Measurements from ENCODE around the gene RASGRP1.

Gene RASGRP1

GRCh38 chr15:38476120-38476519 lies 88.5 kb downstream of the RASGRP1 start:
- Histone ChIP-seq H3K36me3 (ENCODE audit: control insufficient read depth in 1 of 2, insufficient read depth in 2 of 2, low read length in 2 of 2) (peaks cover 16 to 31% of the 10 kb centered on the region in 2 donors), H3K27ac (ENCODE audit: low read depth, low read length) (no peak overlapping the region), H3K4me3 (ENCODE audit: low read depth in 1 of 2, low read length in 2 of 2) (no peak overlapping the region), H3K9me3 (ENCODE audit: control insufficient read depth in 1 of 2, low read length in 2 of 2) (no peaks in the 10 kb centered on the region), H3K9ac (ENCODE audit: low read depth in 1 of 2, low read length in 2 of 2) (no peak overlapping the region), H3K27me3 (ENCODE audit: control insufficient read depth in 1 of 2, insufficient read depth in 2 of 2, low read length in 2 of 2) (no peaks in the 10 kb centered on the region), H3K4me1 (ENCODE audit: control insufficient read depth in 1 of 2, insufficient read depth in 2 of 2, low read length in 2 of 2) (no peaks in the 10 kb centered on the region)

- Histone ChIP-seq H3K36me3 (ENCODE audit: control insufficient read depth in 1 of 2, insufficient read depth in 2 of 2, low read length in 2 of 2) (peaks cover 16 to 31% of the 10 kb centered on the region in 2 donors), H3K4me3 (ENCODE audit: low read depth in 1 of 2, low read length in 2 of 2) (no peak overlapping the region), H3K27me3 (ENCODE audit: control insufficient read depth in 1 of 2, insufficient read depth in 2 of 2, low read length in 2 of 2) (no peaks in the 10 kb centered on the region), H3K27ac (ENCODE audit: low read depth, low read length) (no peak overlapping the region), H3K9ac (ENCODE audit: low read depth in 1 of 2, low read length in 2 of 2) (no peak overlapping the region), H3K4me1 (ENCODE audit: control insufficient read depth in 1 of 2, insufficient read depth in 2 of 2, low read length in 2 of 2) (no peaks in the 10 kb centered on the region), H3K9me3 (ENCODE audit: control insufficient read depth in 1 of 2, low read length in 2 of 2) (no peaks in the 10 kb centered on the region)
Observed at GRCh38 chr15:38475361-38475760, 89.3 kb downstream of the RASGRP1 start.

GRCh38 chr15:38474155-38474757 lies 90.4 kb downstream of the RASGRP1 start:
- Histone ChIP-seq H3K27me3 (ENCODE audit: control insufficient read depth in 1 of 2, insufficient read depth in 2 of 2, low read length in 2 of 2) (no peaks in the 10 kb centered on the region), H3K36me3 (ENCODE audit: control insufficient read depth in 1 of 2, insufficient read depth in 2 of 2, low read length in 2 of 2) (peaks cover 16 to 31% of the 10 kb centered on the region in 2 donors), H3K4me3 (ENCODE audit: low read depth in 1 of 2, low read length in 2 of 2) (no peak overlapping the region), H3K4me1 (ENCODE audit: control insufficient read depth in 1 of 2, insufficient read depth in 2 of 2, low read length in 2 of 2) (no peaks in the 10 kb centered on the region), H3K9ac (ENCODE audit: low read depth in 1 of 2, low read length in 2 of 2) (no peak overlapping the region), H3K9me3 (ENCODE audit: control insufficient read depth in 1 of 2, low read length in 2 of 2) (no peaks in the 10 kb centered on the region), H3K27ac (ENCODE audit: low read depth, low read length) (no peak overlapping the region)

GRCh38 chr15:38471974-38472373 lies 92.6 kb downstream of the RASGRP1 start:
- Histone ChIP-seq H3K9ac (ENCODE audit: low read depth in 1 of 2, low read length in 2 of 2) (no peak overlapping the region), H3K27me3 (ENCODE audit: control insufficient read depth in 1 of 2, insufficient read depth in 2 of 2, low read length in 2 of 2) (no peaks in the 10 kb centered on the region), H3K4me1 (ENCODE audit: control insufficient read depth in 1 of 2, insufficient read depth in 2 of 2, low read length in 2 of 2) (no peaks in the 10 kb centered on the region), H3K36me3 (ENCODE audit: control insufficient read depth in 1 of 2, insufficient read depth in 2 of 2, low read length in 2 of 2) (peaks cover 11 to 32% of the 10 kb centered on the region in 2 donors), H3K4me3 (ENCODE audit: low read depth in 1 of 2, low read length in 2 of 2) (no peak overlapping the region), H3K9me3 (ENCODE audit: control insufficient read depth in 1 of 2, low read length in 2 of 2) (no peaks in the 10 kb centered on the region), H3K27ac (ENCODE audit: low read depth, low read length) (no peak overlapping the region)

- Histone ChIP-seq H3K36me3 (ENCODE audit: control insufficient read depth in 1 of 2, insufficient read depth in 2 of 2, low read length in 2 of 2) (peaks cover 11 to 28% of the 10 kb centered on the region in 2 donors), H3K9me3 (ENCODE audit: control insufficient read depth in 1 of 2, low read length in 2 of 2) (no peaks in the 10 kb centered on the region), H3K4me3 (ENCODE audit: low read depth in 1 of 2, low read length in 2 of 2) (no peak overlapping the region), H3K9ac (ENCODE audit: low read depth in 1 of 2, low read length in 2 of 2) (no peak overlapping the region), H3K27ac (ENCODE audit: low read depth, low read length) (no peak overlapping the region), H3K27me3 (ENCODE audit: control insufficient read depth in 1 of 2, insufficient read depth in 2 of 2, low read length in 2 of 2) (no peaks in the 10 kb centered on the region), H3K4me1 (ENCODE audit: control insufficient read depth in 1 of 2, insufficient read depth in 2 of 2, low read length in 2 of 2) (no peaks in the 10 kb centered on the region)
Observed at GRCh38 chr15:38470816-38471215, 93.8 kb downstream of the RASGRP1 start.

GRCh38 chr15:38464675-38465074 lies 99.9 kb downstream of the RASGRP1 start:
- Histone ChIP-seq H3K4me1 (ENCODE audit: control insufficient read depth in 1 of 2, insufficient read depth in 2 of 2, low read length in 2 of 2) (no peaks in the 10 kb centered on the region), H3K27ac (ENCODE audit: low read depth, low read length) (no peak overlapping the region), H3K9ac (ENCODE audit: low read depth in 1 of 2, low read length in 2 of 2) (no peak overlapping the region), H3K27me3 (ENCODE audit: control insufficient read depth in 1 of 2, insufficient read depth in 2 of 2, low read length in 2 of 2) (no peaks in the 10 kb centered on the region), H3K9me3 (ENCODE audit: control insufficient read depth in 1 of 2, low read length in 2 of 2) (no peaks in the 10 kb centered on the region), H3K4me3 (ENCODE audit: low read depth in 1 of 2, low read length in 2 of 2) (no peak overlapping the region), H3K36me3 (ENCODE audit: control insufficient read depth in 1 of 2, insufficient read depth in 2 of 2, low read length in 2 of 2) (peaks cover 0 to 8% of the 10 kb centered on the region in 2 donors)

GRCh38 chr15:38463893-38464292 lies 100.7 kb downstream of the RASGRP1 start:
- H3K9ac ChIP-seq (ENCODE audit: low read depth in 1 of 2, low read length in 2 of 2): no peak overlapping the region
- no peaks in the 10 kb centered on the region for H3K4me1 ChIP-seq (ENCODE audit: control insufficient read depth in 1 of 2, insufficient read depth in 2 of 2, low read length in 2 of 2)
- no peak overlapping the region for H3K4me3 ChIP-seq (ENCODE audit: low read depth in 1 of 2, low read length in 2 of 2)
- no peaks in the 10 kb centered on the region for H3K27me3 ChIP-seq (ENCODE audit: control insufficient read depth in 1 of 2, insufficient read depth in 2 of 2, low read length in 2 of 2)
- H3K27ac ChIP-seq (ENCODE audit: low read depth, low read length): no peak overlapping the region
- H3K9me3 ChIP-seq (ENCODE audit: control insufficient read depth in 1 of 2, low read length in 2 of 2): no peaks in the 10 kb centered on the region
- H3K36me3 ChIP-seq (ENCODE audit: control insufficient read depth in 1 of 2, insufficient read depth in 2 of 2, low read length in 2 of 2): peaks cover 0 to 11% of the 10 kb centered on the region in 2 donors

GRCh38 chr15:38461066-38461833 lies 103.4 kb downstream of the RASGRP1 start:
- H3K4me3 ChIP-seq (ENCODE audit: low read depth in 1 of 2, low read length in 2 of 2): no peak overlapping the region
- no peaks in the 10 kb centered on the region for H3K27me3 ChIP-seq (ENCODE audit: control insufficient read depth in 1 of 2, insufficient read depth in 2 of 2, low read length in 2 of 2)
- no peak overlapping the region for H3K9ac ChIP-seq (ENCODE audit: low read depth in 1 of 2, low read length in 2 of 2)
- peaks cover 0 to 3% of the 10 kb centered on the region in 2 donors for H3K36me3 ChIP-seq (ENCODE audit: control insufficient read depth in 1 of 2, insufficient read depth in 2 of 2, low read length in 2 of 2)
- no peak overlapping the region for H3K27ac ChIP-seq (ENCODE audit: low read depth, low read length)
- H3K9me3 ChIP-seq (ENCODE audit: control insufficient read depth in 1 of 2, low read length in 2 of 2): no peaks in the 10 kb centered on the region
- H3K4me1 ChIP-seq (ENCODE audit: control insufficient read depth in 1 of 2, insufficient read depth in 2 of 2, low read length in 2 of 2): peaks cover 0 to 2% of the 10 kb centered on the region in 2 donors

GRCh38 chr15:38460543-38460942 lies 104.1 kb downstream of the RASGRP1 start:
- Histone ChIP-seq H3K4me3 (ENCODE audit: low read depth in 1 of 2, low read length in 2 of 2) (no peak overlapping the region), H3K36me3 (ENCODE audit: control insufficient read depth in 1 of 2, insufficient read depth in 2 of 2, low read length in 2 of 2) (peaks cover 0 to 3% of the 10 kb centered on the region in 2 donors), H3K9me3 (ENCODE audit: control insufficient read depth in 1 of 2, low read length in 2 of 2) (no peaks in the 10 kb centered on the region), H3K27ac (ENCODE audit: low read depth, low read length) (no peak overlapping the region), H3K27me3 (ENCODE audit: control insufficient read depth in 1 of 2, insufficient read depth in 2 of 2, low read length in 2 of 2) (no peaks in the 10 kb centered on the region), H3K4me1 (ENCODE audit: control insufficient read depth in 1 of 2, insufficient read depth in 2 of 2, low read length in 2 of 2) (peaks cover 1 to 9% of the 10 kb centered on the region in 2 donors), H3K9ac (ENCODE audit: low read depth in 1 of 2, low read length in 2 of 2) (no peak overlapping the region)

GRCh38 chr15:38459480-38459879 lies 105.1 kb downstream of the RASGRP1 start:
- Histone ChIP-seq H3K9me3 (ENCODE audit: control insufficient read depth in 1 of 2, low read length in 2 of 2) (no peaks in the 10 kb centered on the region), H3K27me3 (ENCODE audit: control insufficient read depth in 1 of 2, insufficient read depth in 2 of 2, low read length in 2 of 2) (no peaks in the 10 kb centered on the region), H3K9ac (ENCODE audit: low read depth in 1 of 2, low read length in 2 of 2) (no peak overlapping the region), H3K4me3 (ENCODE audit: low read depth in 1 of 2, low read length in 2 of 2) (no peak overlapping the region), H3K36me3 (ENCODE audit: control insufficient read depth in 1 of 2, insufficient read depth in 2 of 2, low read length in 2 of 2) (peaks cover 0 to 3% of the 10 kb centered on the region in 2 donors), H3K4me1 (ENCODE audit: control insufficient read depth in 1 of 2, insufficient read depth in 2 of 2, low read length in 2 of 2) (peaks cover 9 to 17% of the 10 kb centered on the region in 2 donors), H3K27ac (ENCODE audit: low read depth, low read length) (no peak overlapping the region)
